Gastroesophageal sphincter (tissue), 4 donors: ENCODE results near the gene LIM2. TPM values are rescaled to one million over a fixed set of nuclear protein-coding genes. Genes with fewer than 3 reads are reported as not detected.

Source experiments
- ATAC-seq: fragments of 150-250 bp; one replicate; pipeline ENCODE4 v1.9.1; 2016; ENCODE audit warnings: mild to moderate bottlenecking, moderate library complexity
- H3K27ac ChIP-seq, 4 donors: fragments of 200-600 bp; sonication (generic) in 3 of 4; 1 replicate in 3 of 4; 2 replicates in 1 of 4; pipeline ENCODE4 v1.5.1; 2016 to 2019
- H3K27me3 ChIP-seq: fragments of 200-600 bp; sonication (generic); one replicate; pipeline ENCODE4 v1.5.1; 2019
- H3K36me3 ChIP-seq, 2 donors: fragments of 200-600 bp; sonication (generic); one replicate each; pipeline ENCODE4 v1.5.1; 2019; ENCODE audit warnings: control low read depth in 1 of 2
- H3K4me1 ChIP-seq, 3 donors: fragments of 200-600 bp; sonication (generic); 1 replicate in 2 of 3; 2 replicates in 1 of 3; pipeline ENCODE4 v1.5.1; 2016 to 2019; ENCODE audit warnings: control low read depth in 2 of 3
- H3K4me3 ChIP-seq, 2 donors: fragments of 200-600 bp; sonication (generic); one replicate each; pipeline ENCODE4 v1.5.1; 2019; ENCODE audit warnings: mild to moderate bottlenecking in 1 of 2, moderate library complexity in 1 of 2
- H3K9me3 ChIP-seq, 3 donors: fragments of 200-600 bp; sonication (generic); one replicate each; pipeline ENCODE4 v1.5.1; 2017 to 2019; ENCODE audit warnings: control low read depth in 2 of 3
- EP300 ChIP-seq: sonication (generic); formaldehyde crosslinking; IDR thresholded peaks from one replicate; pipeline ENCODE4 v1.6.1; 2017; ENCODE audit warnings: antibody characterized with exemption, mild to moderate bottlenecking
- POLR2A ChIP-seq, 2 donors: fragments of 450-650 bp; IDR thresholded peaks; one replicate each; pipeline ENCODE4 v1.6.1; 2017; ENCODE audit warnings: antibody characterized with exemption in 2 of 2, mild to moderate bottlenecking in 2 of 2, moderate library complexity in 1 of 2
- POLR2AphosphoS5 ChIP-seq: sonication (generic); formaldehyde crosslinking; IDR thresholded peaks from one replicate; pipeline ENCODE4 v1.6.1; 2017; ENCODE audit warnings: antibody characterized with exemption
- whole genome bisulfite sequencing, 2 donors: methylation state at CpG; one replicate each; pipeline ENCODE4 v1.1.5; 2018; ENCODE audit warnings: low coverage in 1 of 2; 5-methylcytosine and 5-hydroxymethylcytosine counted together
- total RNA-seq, 4 donors: library from RNA; depleted of rRNA; stranded (reverse); fragments of >200 nt; gene quantifications; one replicate each; pipeline ENCODE4 v1.1.0, GENCODE V29; 2016
- TF ChIP-seq, protein P1 (sequence below), 4 experiments: fragments of 200-600 bp in 2 of 4; fragments of 450-650 bp in 2 of 4; sonication (generic) in 1 of 4; IDR thresholded peaks; one replicate each; pipeline ENCODE4 v1.5.1; 2017 to 2019; ENCODE audit warnings: antibody characterized with exemption in 4 of 4, mild to moderate bottlenecking in 2 of 4, moderate library complexity in 2 of 4

The LIM2 gene
- total RNA-seq, 4 donors from 2014 or later = not detected

DNA sequence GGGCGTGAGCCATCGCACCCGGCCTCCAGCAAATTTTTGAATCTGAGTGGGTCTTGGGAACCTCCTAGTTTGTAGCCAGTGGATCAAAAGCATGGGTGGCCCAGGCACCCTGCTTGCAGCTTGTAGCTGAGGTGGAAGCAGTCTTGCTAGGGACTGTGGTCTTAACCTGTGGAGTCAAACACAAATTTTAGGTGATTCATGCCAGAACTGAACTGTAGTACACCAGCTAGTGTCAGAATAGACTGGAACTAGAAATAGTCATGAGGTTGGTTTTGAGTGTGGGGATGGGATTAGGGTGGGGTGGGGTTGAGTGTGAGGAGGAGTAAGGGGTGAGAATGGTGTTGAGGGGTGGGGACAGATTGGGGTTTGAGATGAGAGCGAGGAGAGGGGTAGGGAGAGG lies 5.8 kb downstream of the LIM2 start:
- Histone ChIP-seq H3K27me3 (no peaks in the 10 kb centered on the region), H3K4me1 (no peaks in the 10 kb centered on the region), H3K4me3 (no peak overlapping the region), H3K36me3 (no peaks in the 10 kb centered on the region), H3K9me3 (peaks cover 0 to 12% (median 0%) of the 10 kb centered on the region in 3 donors), H3K27ac (no peak overlapping the region)
- 100% methylated on average over 1 to 4 of the region's 4 CpGs for WGBS, 2 donors
- no peak for TF ChIP-seq POLR2AphosphoS5
- no peak for TF ChIP-seq EP300
- TF ChIP-seq, protein P1, sequence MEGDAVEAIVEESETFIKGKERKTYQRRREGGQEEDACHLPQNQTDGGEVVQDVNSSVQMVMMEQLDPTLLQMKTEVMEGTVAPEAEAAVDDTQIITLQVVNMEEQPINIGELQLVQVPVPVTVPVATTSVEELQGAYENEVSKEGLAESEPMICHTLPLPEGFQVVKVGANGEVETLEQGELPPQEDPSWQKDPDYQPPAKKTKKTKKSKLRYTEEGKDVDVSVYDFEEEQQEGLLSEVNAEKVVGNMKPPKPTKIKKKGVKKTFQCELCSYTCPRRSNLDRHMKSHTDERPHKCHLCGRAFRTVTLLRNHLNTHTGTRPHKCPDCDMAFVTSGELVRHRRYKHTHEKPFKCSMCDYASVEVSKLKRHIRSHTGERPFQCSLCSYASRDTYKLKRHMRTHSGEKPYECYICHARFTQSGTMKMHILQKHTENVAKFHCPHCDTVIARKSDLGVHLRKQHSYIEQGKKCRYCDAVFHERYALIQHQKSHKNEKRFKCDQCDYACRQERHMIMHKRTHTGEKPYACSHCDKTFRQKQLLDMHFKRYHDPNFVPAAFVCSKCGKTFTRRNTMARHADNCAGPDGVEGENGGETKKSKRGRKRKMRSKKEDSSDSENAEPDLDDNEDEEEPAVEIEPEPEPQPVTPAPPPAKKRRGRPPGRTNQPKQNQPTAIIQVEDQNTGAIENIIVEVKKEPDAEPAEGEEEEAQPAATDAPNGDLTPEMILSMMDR (IDR thresholded peaks at IDR 0.05) = no peak
- TF ChIP-seq POLR2A (IDR thresholded peaks at IDR 0.05) = no peak
- ATAC-seq = no peak

DNA sequence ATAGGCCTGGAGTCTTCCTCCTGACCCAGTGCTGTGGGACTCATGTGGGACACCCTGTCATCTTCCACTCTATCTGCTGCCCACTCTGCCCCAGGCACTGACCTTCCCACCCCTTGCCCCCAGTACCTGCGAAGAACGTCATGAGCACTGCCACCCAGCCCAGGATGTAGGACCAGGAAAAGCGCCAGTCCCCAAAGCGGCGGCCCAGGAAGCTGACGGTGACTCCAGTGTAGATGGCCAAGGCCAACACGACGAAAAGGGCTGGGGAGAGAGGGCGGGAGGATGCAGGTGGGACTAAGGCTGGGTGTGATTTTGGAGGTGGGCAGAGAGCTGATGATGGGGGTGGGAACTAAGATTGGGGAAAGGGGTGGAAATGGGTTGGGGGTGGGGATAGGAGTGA lies 7.4 kb downstream of the LIM2 start:
- no peaks in the 10 kb centered on the region for H3K27me3 ChIP-seq
- H3K27ac ChIP-seq = no peak overlapping the region
- peaks cover 0 to 12% (median 0%) of the 10 kb centered on the region in 3 donors for H3K9me3 ChIP-seq
- no peak overlapping the region for H3K4me3 ChIP-seq
- no peaks in the 10 kb centered on the region for H3K4me1 ChIP-seq
- H3K36me3 ChIP-seq = no peaks in the 10 kb centered on the region
- no peak for TF ChIP-seq EP300
- no peak for TF ChIP-seq POLR2AphosphoS5
- TF ChIP-seq, protein P1 (IDR thresholded peaks at IDR 0.05) = no peak
- no peak for TF ChIP-seq POLR2A (IDR thresholded peaks at IDR 0.05)
- ATAC-seq = no peak
- 84% methylated on average over 4 of the region's 9 CpGs; no CpG with 5 or more reads in 1 of the 2 donors for WGBS, 2 donors

DNA sequence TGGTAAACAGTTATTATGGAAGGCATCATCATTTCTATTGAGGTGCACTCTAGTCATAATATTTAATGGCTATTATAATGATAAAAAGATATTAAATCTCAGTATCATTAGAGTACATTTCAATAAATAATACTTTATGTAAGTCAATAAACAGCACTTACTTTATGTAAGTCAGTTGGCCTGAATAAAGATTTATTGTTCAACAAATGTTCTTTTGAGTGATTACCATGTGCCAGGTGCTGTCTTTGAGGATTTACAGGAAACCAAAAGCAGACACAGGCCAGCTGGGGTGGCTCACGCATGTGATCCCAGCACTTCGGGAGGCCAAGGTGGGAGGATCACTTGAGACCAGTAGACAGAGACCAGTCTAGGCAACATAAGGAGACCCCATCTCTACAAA lies 10.4 kb downstream of the LIM2 start:
- TF ChIP-seq, protein P1 (IDR thresholded peaks at IDR 0.05) = no peak
- TF ChIP-seq EP300 (no peak), POLR2A (IDR thresholded peaks at IDR 0.05) (no peak), POLR2AphosphoS5 (no peak)
- no peak for ATAC-seq
- Histone ChIP-seq H3K4me3 (no peak overlapping the region), H3K36me3 (no peaks in the 10 kb centered on the region), H3K9me3 (peaks cover 0 to 12% (median 0%) of the 10 kb centered on the region in 3 donors), H3K27ac (no peak overlapping the region), H3K4me1 (no peaks in the 10 kb centered on the region), H3K27me3 (no peaks in the 10 kb centered on the region)
- 40 to 60% methylated on average over 1 of the region's 2 CpGs for WGBS, 2 donors

DNA sequence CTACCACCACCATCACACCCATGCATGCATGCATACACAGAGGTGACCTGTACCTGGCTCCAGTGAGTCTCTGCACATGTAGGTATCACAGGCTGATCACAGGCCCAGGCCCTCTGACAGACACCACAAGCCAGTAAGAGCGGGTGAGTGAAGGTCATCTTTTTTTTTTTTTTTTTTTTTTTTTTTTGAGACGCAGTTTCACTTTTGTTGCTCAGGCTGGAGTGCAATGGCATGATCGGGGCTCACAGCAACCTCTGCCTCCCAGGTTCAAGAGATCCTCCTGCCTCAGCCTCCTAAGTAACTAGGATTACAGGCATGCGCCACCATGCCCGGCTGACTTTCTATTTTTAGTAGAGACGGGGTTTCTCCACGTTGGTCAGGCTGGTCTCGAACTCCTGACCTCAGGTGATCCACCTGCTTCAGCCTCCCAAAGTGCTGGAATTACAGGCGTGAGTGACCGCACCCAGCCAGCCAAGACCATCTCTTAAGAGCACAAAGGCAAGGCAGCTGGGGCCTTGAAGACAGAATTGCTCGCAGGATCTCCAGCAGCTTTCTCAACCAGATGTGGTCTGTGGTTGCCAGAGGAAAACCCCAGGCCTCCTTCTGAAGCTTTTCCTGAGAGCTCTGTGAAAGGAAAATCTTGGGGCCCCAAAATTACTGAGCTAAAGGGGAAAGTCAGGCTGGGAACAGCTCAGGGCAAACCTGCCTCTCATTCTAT lies 12.1 kb downstream of the LIM2 start:
- H3K9me3 ChIP-seq = no peaks in the 10 kb centered on the region
- WGBS, 2 donors = 75% methylated on average over 3 of the region's 11 CpGs; no CpG with 5 or more reads in 1 of the 2 donors
- TF ChIP-seq, protein P1 (IDR thresholded peaks at IDR 0.05) = no peak
- TF ChIP-seq POLR2A (IDR thresholded peaks at IDR 0.05) = no peak
- TF ChIP-seq EP300 = no peak
- no peak for TF ChIP-seq POLR2AphosphoS5
- H3K27me3 ChIP-seq = no peaks in the 10 kb centered on the region
- H3K4me1 ChIP-seq = no peaks in the 10 kb centered on the region
- H3K27ac ChIP-seq = no peak overlapping the region
- H3K4me3 ChIP-seq = no peak overlapping the region
- no peak for ATAC-seq
- H3K36me3 ChIP-seq = no peaks in the 10 kb centered on the region
